Breast epithelium (tissue), 4 donors: Measurements from ENCODE around the gene PNPLA1. TPM values are rescaled to one million over a fixed set of nuclear protein-coding genes. Genes with fewer than 3 reads are reported as not detected.

Source experiments
- DNase-seq, 2 donors: peaks; one replicate each; pipeline ENCODE4 v3.0.0-alpha.2; 2019; ENCODE audit warnings: low spot score in 2 of 2
- H3K27ac ChIP-seq, 2 donors: fragments of 200-600 bp; sonication (generic) in 1 of 2; one replicate each; pipeline ENCODE4 v1.5.1; 2016 to 2019; ENCODE audit warnings: mild to moderate bottlenecking in 1 of 2
- H3K27me3 ChIP-seq, 2 donors: fragments of 200-600 bp; sonication (generic) in 1 of 2; one replicate each; pipeline versions ENCODE4 v1.5.1 to v1.6.0; 2017 to 2019; ENCODE audit warnings: control low read depth in 1 of 2, mild to moderate bottlenecking in 1 of 2
- H3K36me3 ChIP-seq: fragments of 200-600 bp; one replicate; pipeline ENCODE4 v1.5.1; 2019
- H3K4me1 ChIP-seq, 2 donors: fragments of 200-600 bp; sonication (generic); one replicate each; pipeline ENCODE4 v1.5.1; 2016 to 2019; ENCODE audit warnings: control low read depth in 1 of 2
- H3K4me3 ChIP-seq, 3 donors: fragments of 200-600 bp; sonication (generic); 1 replicate in 2 of 3; 2 replicates in 1 of 3; pipeline ENCODE4 v1.5.1; 2016 to 2019; ENCODE audit warnings: mild to moderate bottlenecking in 3 of 3, moderate library complexity in 2 of 3
- H3K9me3 ChIP-seq, 2 donors: fragments of 200-600 bp; sonication (generic) in 1 of 2; one replicate each; pipeline ENCODE4 v1.5.1; 2016 to 2019; ENCODE audit warnings: control low read depth in 1 of 2
- CTCF ChIP-seq, 3 donors: fragments of 450-650 bp; IDR thresholded peaks; one replicate each; pipeline ENCODE4 v1.5.1; 2016 to 2017; ENCODE audit warnings: antibody characterized with exemption in 3 of 3, mild to moderate bottlenecking in 3 of 3, moderate library complexity in 3 of 3
- POLR2A ChIP-seq: fragments of 450-650 bp; IDR thresholded peaks from one replicate; pipeline ENCODE4 v1.6.1; 2016; ENCODE audit warnings: antibody characterized with exemption, mild to moderate bottlenecking, moderate library complexity
- POLR2AphosphoS5 ChIP-seq, 3 donors: sonication (generic); formaldehyde crosslinking; IDR thresholded peaks; one replicate each; pipeline ENCODE4 v1.6.1; 2017; ENCODE audit warnings: antibody characterized with exemption in 3 of 3
- intact Hi-C: fragments of 100-400 bp; cut with DNase I; formaldehyde crosslinking; loops from one replicate; pipeline ENCODE4 v1.15.1; 2023; ENCODE audit warnings: low total_unique reads
- total RNA-seq, 3 donors: library from RNA; depleted of rRNA; stranded (reverse); fragments of >200 nt; gene quantifications; one replicate each; pipeline ENCODE4 v1.1.0, GENCODE V29; 2016

PNPLA1 gene
- total RNA-seq, 3 donors from 2014 or later, result not detected

- Histone ChIP-seq H3K36me3 (no peaks in the 10 kb centered on the region), H3K4me3 (peak overlapping the region in 1 of 3 donors; percentile 31), H3K27me3 (no peaks in the 10 kb centered on the region), H3K27ac (peak overlapping the region in 1 of 2 donors; percentile 40), H3K4me1 (no peaks in the 10 kb centered on the region), H3K9me3 (no peaks in the 10 kb centered on the region)
- TF ChIP-seq POLR2A (no peak), CTCF (IDR thresholded peaks at IDR 0.05) (no peak), POLR2AphosphoS5 (IDR thresholded peaks at IDR 0.05) (no peak)
- intact Hi-C loops, result no loop called here
- no peak for DNase-seq
These were observed 64.3 kb downstream of the PNPLA1 start for GRCh38 chr6:36333931-36334725.

GRCh38 chr6:36334832-36335459, 65.1 kb downstream of the PNPLA1 start:
- no peaks in the 10 kb centered on the region for H3K4me1 ChIP-seq
- TF ChIP-seq CTCF (IDR thresholded peaks at IDR 0.05) (no peak), POLR2AphosphoS5 (IDR thresholded peaks at IDR 0.05) (no peak), POLR2A (no peak)
- no peaks in the 10 kb centered on the region for H3K9me3 ChIP-seq
- intact Hi-C loops, result no loop called here
- H3K27me3 ChIP-seq, result no peaks in the 10 kb centered on the region
- no peak overlapping the region for H3K27ac ChIP-seq
- DNase-seq, result no peak
- no peak overlapping the region for H3K4me3 ChIP-seq
- H3K36me3 ChIP-seq, result no peaks in the 10 kb centered on the region

- H3K27me3 ChIP-seq, result no peaks in the 10 kb centered on the region
- no peak for TF ChIP-seq POLR2AphosphoS5 (IDR thresholded peaks at IDR 0.05)
- TF ChIP-seq POLR2A, result no peak
- TF ChIP-seq CTCF (IDR thresholded peaks at IDR 0.05), result no peak
- intact Hi-C loops, result no loop called here
These were observed 65.8 kb downstream of the PNPLA1 start for GRCh38 chr6:36335465-36336207.

GRCh38 chr6:36336208-36336710, 66.4 kb downstream of the PNPLA1 start:
- Histone ChIP-seq H3K27ac (no peak overlapping the region), H3K9me3 (no peaks in the 10 kb centered on the region), H3K4me3 (no peak overlapping the region), H3K27me3 (no peaks in the 10 kb centered on the region), H3K4me1 (no peaks in the 10 kb centered on the region), H3K36me3 (no peaks in the 10 kb centered on the region)
- DNase-seq, result no peak
- TF ChIP-seq POLR2A (no peak), POLR2AphosphoS5 (IDR thresholded peaks at IDR 0.05) (no peak)
- intact Hi-C loops, result no loop called here

More at GRCh38 chr6:36335465-36336207, 65.8 kb downstream of the PNPLA1 start:
- Histone ChIP-seq H3K4me3 (no peak overlapping the region), H3K4me1 (no peaks in the 10 kb centered on the region), H3K27ac (no peak overlapping the region), H3K36me3 (no peaks in the 10 kb centered on the region), H3K9me3 (no peaks in the 10 kb centered on the region)
- no peak for DNase-seq

- Histone ChIP-seq H3K27me3 (no peaks in the 10 kb centered on the region), H3K36me3 (no peaks in the 10 kb centered on the region), H3K4me3 (no peak within 1 kb of the TSS), H3K9me3 (no peaks in the 10 kb centered on the region), H3K4me1 (no peaks in the 10 kb centered on the region), H3K27ac (no peak within 1 kb of the TSS)
- no peak for TF ChIP-seq POLR2A
- no peak for TF ChIP-seq POLR2AphosphoS5 (IDR thresholded peaks at IDR 0.05)
- TF ChIP-seq CTCF (IDR thresholded peaks at IDR 0.05), result no peak
- intact Hi-C loops, result no loop called here
- DNase-seq, result no peak
These were observed 67.0 kb downstream of the PNPLA1 start, which contains the start of gene BNIP5 for GRCh38 chr6:36336779-36337241. BNIP5 (minus strand) TSS chr6:36336888; CDS start chr6:36330690, 6,198 bp downstream.
